OCI-LY1 (cell line): ENCODE measurements around the gene THOC5.

Experiments used
- CTCF ChIP-seq: fragments of 200-600 bp; sonication (generic), shearing (Covaris generic); IDR thresholded peaks from 2 replicates; pipeline ENCODE4 v1.5.1; 2017; ENCODE audit warnings: mild to moderate bottlenecking, antibody characterized with exemption, low read length, moderate library complexity, mixed read lengths
- EZH2 ChIP-seq: fragments of 200-600 bp; sonication (generic), shearing (Covaris generic); IDR thresholded peaks from 2 replicates; pipeline ENCODE4 v1.8.0; 2017; ENCODE audit warnings: borderline replicate concordance, mixed run types, mild to moderate bottlenecking, antibody characterized with exemption, low read length, moderate library complexity, mixed read lengths

- TF ChIP-seq CTCF, result no peak
- no peak for TF ChIP-seq EZH2
Measured at GRCh38 chr22:29475550-29475949, 78.0 kb downstream of the THOC5 start.
